H1 (cell line): ENCODE measurements around the gene GBF1. TPM values are rescaled to one million over a fixed set of nuclear protein-coding genes. Genes with fewer than 3 reads are reported as not detected.

ENCODE experiments used
- CTCF ChIA-PET: fragments of 300-600 bp; sonication (Branson Sonifier 250); formaldehyde crosslinking; loops from one replicate; lab custom pipeline; 2021; ENCODE audit not compliant: partially characterized antibody; lab: Charles Lee
- POLR2A ChIA-PET: fragments of 300-600 bp; sonication (Branson Sonifier 250); formaldehyde crosslinking; loops from one replicate; lab custom pipeline; 2021; ENCODE audit warnings: inconsistent platforms; ENCODE audit not compliant: partially characterized antibody; lab: Charles Lee
- DNase-seq, 2 experiments: peaks; one replicate each; pipeline versions ENCODE4 v3.0.0 to v3.0.0-alpha.2; 2010 to 2022; ENCODE audit warnings: low spot score in 2 of 2, low read depth in 1 of 2, mixed read lengths in 1 of 2
- FAIRE-seq: peaks from 2 replicates; lab custom pipeline; 2011; peaks lifted over from hg19 to GRCh38; lab: Jason Lieb, UNC
- H2AFZ ChIP-seq: 2 replicates; pipeline ENCODE4 v1.8.1; 2012; ENCODE audit warnings: low read length, inconsistent platforms
- H2AK5ac ChIP-seq: 2 replicates; pipeline ENCODE4 v1.6.1; 2013; ENCODE audit warnings: low read depth, low read length
- H2BK120ac ChIP-seq: replicated peaks from 2 replicates; pipeline ENCODE3; 2013; ENCODE audit warnings: low read depth, low read length, inconsistent platforms
- H2BK12ac ChIP-seq: 2 replicates; pipeline ENCODE4 v1.6.1; 2013; ENCODE audit warnings: low read depth, low read length
- H2BK15ac ChIP-seq: 2 replicates; pipeline ENCODE4 v1.6.1; 2013; ENCODE audit warnings: low read length
- H2BK20ac ChIP-seq: 2 replicates; pipeline ENCODE4 v1.6.1; 2013; ENCODE audit warnings: low read length
- H2BK5ac ChIP-seq: 2 replicates; pipeline ENCODE4 v1.6.1; 2013; ENCODE audit warnings: low read depth, low read length
- H3K14ac ChIP-seq: 2 replicates; pipeline ENCODE4 v1.6.1; 2013; ENCODE audit warnings: inconsistent platforms; ENCODE audit not compliant: insufficient read length
- H3K18ac ChIP-seq: 2 replicates; pipeline ENCODE4 v1.6.1; 2013; ENCODE audit warnings: low read length; ENCODE audit errors: extremely low read depth
- H3K23ac ChIP-seq: 2 replicates; pipeline ENCODE4 v1.6.1; 2013; ENCODE audit warnings: inconsistent platforms; ENCODE audit not compliant: insufficient read length
- H3K23me2 ChIP-seq: 2 replicates; pipeline ENCODE4 v1.6.1; 2013; ENCODE audit warnings: low read depth, low read length
- H3K27ac ChIP-seq: 2 replicates; pipeline ENCODE4 v1.6.1; 2011; ENCODE audit warnings: low read depth, low read length, inconsistent platforms
- H3K27me3 ChIP-seq, 4 experiments: replicated peaks in 1 of 4; 1 replicate in 1 of 4; 2 replicates in 3 of 4; pipeline versions ENCODE4 v1.6.1 to v1.8.1; 2011 to 2013; ENCODE audit warnings: low read length in 3 of 4, mild to moderate bottlenecking in 3 of 4, inconsistent platforms in 2 of 4, mixed read lengths in 2 of 4, moderate library complexity in 1 of 4; ENCODE audit not compliant: control insufficient read depth in 3 of 4, insufficient read depth in 3 of 4; ENCODE audit errors: extremely low read depth in 1 of 4
- H3K36me3 ChIP-seq, 4 experiments: 2 replicates each; pipeline versions ENCODE4 v1.6.1 to v1.8.1; 2011 to 2013; ENCODE audit warnings: mild to moderate bottlenecking in 4 of 4, low read length in 3 of 4, moderate library complexity in 2 of 4, control low read depth in 1 of 4, inconsistent platforms in 1 of 4; ENCODE audit not compliant: insufficient read depth in 4 of 4, control insufficient read depth in 2 of 4
- H3K4ac ChIP-seq: replicated peaks from 2 replicates; pipeline ENCODE3; 2013; ENCODE audit warnings: low read length, low read depth, mixed read lengths, inconsistent platforms; ENCODE audit not compliant: insufficient read length
- H3K4me1 ChIP-seq, 4 experiments: replicated peaks in 1 of 4; 1 replicate in 1 of 4; 2 replicates in 3 of 4; pipeline versions ENCODE4 v1.6.1 to v1.8.1; 2011 to 2013; ENCODE audit warnings: low read length in 3 of 4, inconsistent platforms in 2 of 4, mixed read lengths in 1 of 4; ENCODE audit not compliant: insufficient read depth in 4 of 4, control insufficient read depth in 3 of 4
- H3K4me2 ChIP-seq, 2 experiments: 2 replicates each; pipeline versions ENCODE4 v1.6.1 to v1.8.1; 2011 to 2013; ENCODE audit warnings: low read depth in 2 of 2, low read length in 2 of 2, control low read depth in 1 of 2, inconsistent platforms in 1 of 2, mild to moderate bottlenecking in 1 of 2; ENCODE audit not compliant: insufficient read depth in 1 of 2
- H3K4me3 ChIP-seq, 4 experiments: fragments of 200-600, 300-600 bp in 1 of 4; sonication (generic), shearing (Covaris generic), sonication (Bioruptor Twin) in 1 of 4; 2 replicates each; pipeline versions ENCODE4 v1.5.1 to v1.8.1; 2011 to 2016; ENCODE audit warnings: low read length in 4 of 4, low read depth in 3 of 4, control low read depth in 2 of 4, inconsistent platforms in 2 of 4, mild to moderate bottlenecking in 2 of 4, mixed read lengths in 1 of 4, moderate library complexity in 1 of 4; ENCODE audit not compliant: insufficient read depth in 2 of 4; ENCODE audit errors: extremely low read depth in 1 of 4
- H3K56ac ChIP-seq: replicated peaks from 2 replicates; pipeline ENCODE3; 2013; ENCODE audit warnings: low read depth, mild to moderate bottlenecking, mixed read lengths, low read length, inconsistent platforms; ENCODE audit not compliant: insufficient read length
- H3K79me1 ChIP-seq: 2 replicates; pipeline ENCODE4 v1.6.1; 2013; ENCODE audit warnings: low read depth, low read length, control low read depth
- H3K79me2 ChIP-seq, 2 experiments: 2 replicates each; pipeline versions ENCODE4 v1.6.1 to v1.8.1; 2012 to 2013; ENCODE audit warnings: low read length in 2 of 2, mild to moderate bottlenecking in 2 of 2, inconsistent platforms in 1 of 2; ENCODE audit not compliant: insufficient read depth in 2 of 2, control insufficient read depth in 1 of 2
- H3K9ac ChIP-seq, 4 experiments: replicated peaks in 1 of 4; 1 replicate in 1 of 4; 2 replicates in 3 of 4; pipeline versions ENCODE4 v1.6.1 to v1.8.1; 2011 to 2013; ENCODE audit warnings: low read depth in 3 of 4, low read length in 3 of 4, control low read depth in 2 of 4, mild to moderate bottlenecking in 2 of 4, moderate library complexity in 2 of 4, inconsistent platforms in 1 of 4; ENCODE audit errors: extremely low read depth in 1 of 4
- H3K9me3 ChIP-seq, 2 experiments: 2 replicates each; pipeline versions ENCODE4 v1.6.1 to v1.8.1; 2012 to 2013; ENCODE audit warnings: mild to moderate bottlenecking in 2 of 2, moderate library complexity in 2 of 2, control low read depth in 1 of 2, inconsistent platforms in 1 of 2, low read depth in 1 of 2, low read length in 1 of 2, mixed read lengths in 1 of 2; ENCODE audit not compliant: insufficient read depth in 2 of 2
- H4K20me1 ChIP-seq, 2 experiments: replicated peaks in 1 of 2; 2 replicates each; pipeline versions ENCODE3 to v1.8.1; 2011 to 2013; ENCODE audit warnings: inconsistent platforms in 2 of 2, low read length in 2 of 2, mild to moderate bottlenecking in 1 of 2; ENCODE audit not compliant: insufficient read depth in 2 of 2, control insufficient read depth in 1 of 2
- H4K5ac ChIP-seq: 2 replicates; pipeline ENCODE4 v1.6.1; 2013; ENCODE audit warnings: low read length, low read depth, mixed read lengths, inconsistent platforms; ENCODE audit not compliant: insufficient read length
- H4K8ac ChIP-seq: 2 replicates; pipeline ENCODE4 v1.8.0; 2013; ENCODE audit warnings: mild to moderate bottlenecking, moderate library complexity, low read length, inconsistent platforms; ENCODE audit not compliant: insufficient read depth; ENCODE audit errors: extremely low read depth
- H4K91ac ChIP-seq: replicated peaks from 2 replicates; pipeline ENCODE3; 2013; ENCODE audit warnings: low read length, mixed read lengths, inconsistent platforms; ENCODE audit not compliant: insufficient read length
- E2F6 ChIP-seq: IDR thresholded peaks from 2 replicates; pipeline ENCODE4 v1.6.1; 2012; ENCODE audit warnings: inconsistent platforms
- TBP ChIP-seq: IDR thresholded peaks from 2 replicates; pipeline ENCODE4 v1.6.1; 2011; ENCODE audit warnings: low read depth, low read length, improper control_type of control experiment
- WGBS, 2 experiments: shearing (Covaris generic) in 1 of 2; methylation state at CpG; one replicate each; pipeline versions ENCODE4 v1.1.6 to v1.1.7; 2013 to 2015; ENCODE audit warnings: low lambda C conversion rate in 2 of 2, mixed read lengths in 2 of 2, inconsistent platforms in 1 of 2, low coverage in 1 of 2, missing lambda C conversion rate in 1 of 2; ENCODE audit not compliant: insufficient replicate concordance in 2 of 2, insufficient coverage in 1 of 2, insufficient read length in 1 of 2; ENCODE audit errors: extremely low coverage in 1 of 2, missing lambda C conversion rate in 1 of 2; 5-methylcytosine and 5-hydroxymethylcytosine counted together
- polyA plus RNA-seq, 7 experiments: library from polyadenylated mRNA; depleted of rRNA in 3 of 7; stranded (reverse) in 5 of 7; unstranded in 2 of 7; fragments of >200 nt in 5 of 7; fragments of 200-250 nt in 2 of 7; gene quantifications; 1 replicate in 5 of 7; 2 replicates in 1 of 7; 4 replicates in 1 of 7; pipeline versions ENCODE4 v1.2.1 to v1.2.3, GENCODE V29; 2011 to 2013; ENCODE audit warnings: missing spikeins in 2 of 7, mixed read lengths in 2 of 7
- total RNA-seq: library from RNA; stranded (reverse); fragmentation: NEBNext Ultra II Directional; extraction: Animal tissue kit (Norgen Biotek cat#: 25700); gene quantifications from 2 replicates; pipeline ENCODE4 v1.2.1, GENCODE V29; 2021

Gene GBF1
- total and polyA plus RNA-seq, 2 of the 8 experiments (the other 6 are each of a cell fraction or from before 2014, with no cell fraction given) = 11.0 to 25.5 TPM

DNA sequence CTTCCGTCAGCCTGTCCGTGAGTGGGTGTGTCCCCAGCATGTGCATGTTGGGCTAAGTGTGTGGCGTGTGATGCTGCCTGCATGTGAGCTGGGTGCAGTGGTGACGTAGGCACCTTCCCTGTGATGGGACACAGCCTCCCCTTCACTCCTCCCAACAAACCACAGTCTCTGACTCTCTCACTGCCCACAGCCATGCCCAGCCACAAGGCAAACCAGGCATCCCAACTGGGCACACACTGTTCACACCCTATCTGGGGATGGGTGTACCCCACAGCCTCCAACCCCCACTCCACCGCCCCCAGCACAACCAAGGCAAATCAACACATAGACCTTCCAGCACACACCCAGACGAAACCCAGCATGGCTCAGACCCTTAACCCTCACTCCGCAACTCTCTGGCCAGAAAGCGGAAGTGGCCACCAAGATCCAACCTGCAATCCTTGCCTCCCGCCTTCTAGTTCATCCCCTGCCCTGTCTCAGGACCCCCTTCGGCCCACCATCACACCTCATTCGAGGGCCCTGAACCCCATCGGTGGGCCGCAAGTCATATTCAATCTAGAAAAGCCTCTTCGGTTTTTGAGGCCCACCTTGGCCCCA, 162.9 kb downstream of the GBF1 start:
- Histone ChIP-seq H2BK12ac (peak overlapping the region; percentile 85), H3K27ac (no peak overlapping the region), H3K18ac (no peak overlapping the region), H3K4me2 (peak overlapping the region; percentile 88), H2BK15ac (peak overlapping the region; percentile 99), H3K79me1 (no peaks in the 10 kb centered on the region), H2AFZ (no peak overlapping the region), H3K4me3 (peak overlapping the region; percentile 55 to 70 (median 57)), H3K23me2 (peaks cover 26% of the 10 kb centered on the region), H4K5ac (no peak overlapping the region), H3K56ac (no peak overlapping the region), H3K36me3 (no peaks in the 10 kb centered on the region), H3K27me3 (peaks cover 17 to 52% (median 50%) of the 10 kb centered on the region in 4 experiments), H4K20me1 (peaks cover 0 to 8% of the 10 kb centered on the region in 2 experiments), H3K4me1 (peaks cover 7 to 30% (median 20%) of the 10 kb centered on the region in 4 experiments), H2BK5ac (0 out of 2 replicates have a peak overlapping the region, but pooled peaks have one; percentile 44), H3K79me2 (no peaks in the 10 kb centered on the region), H3K4ac (no peak overlapping the region), H4K91ac (peak overlapping the region; percentile 46), H2AK5ac (peak overlapping the region; percentile 96; the same call in 1 of the 2 replicates), H3K9me3 (no peaks in the 10 kb centered on the region), H2BK120ac (no peak overlapping the region), H3K14ac (no peak overlapping the region), H3K9ac (no peak overlapping the region; a peak in 1 of 7 replicates), H3K23ac (no peak overlapping the region), H4K8ac (no peak overlapping the region; the same call in 1 of the 2 replicates), H2BK20ac (no peak overlapping the region)
- POLR2A ChIA-PET = interaction anchor here (1.4 to 5.9 kb wide), 3 partner anchors 9 to 13 kb away, joined by 4 to 33 read pairs (median 7); partner anchors contain the start of genes FBXL15 and NFKB2
- 66% methylated on average over 12 of the region's 14 CpGs; no CpG with 5 or more reads in 1 of the 2 experiments for WGBS, 2 experiments
- TF ChIP-seq TBP (no peak), E2F6 (0 out of 2 replicates have a peak, but pooled peaks have one; percentile 18)
- no peak for DNase-seq
- no peak for FAIRE-seq
- CTCF ChIA-PET = interaction anchor here (7.2 to 16.4 kb wide), 2 partner anchors 12 to 177 kb away, joined by 79 to 184 read pairs; partner anchors contain the start of genes ELOVL3 and NFKB2
